Cardiac muscle cell (in vitro differentiated cells and primary cell): Measurements from ENCODE around the gene NGDN. TPM values are rescaled to one million over a fixed set of nuclear protein-coding genes. Genes with fewer than 3 reads are reported as not detected.
A peak's percentile ranks its signal among the peaks of the same experiment; 100 is the strongest.

Source experiments
- DNase-seq, 2 donors: peaks; one replicate each; pipeline versions ENCODE4 v3.0.0 to v3.0.0-alpha.2; 2010 to 2017; ENCODE audit warnings: low read depth in 1 of 2, low spot score in 1 of 2
- H3K27ac ChIP-seq: fragments of 200-600 bp; sonication (generic); 2 replicates; pipeline ENCODE4 v1.5.1; 2016
- H3K27me3 ChIP-seq: fragments of 200-600 bp; sonication (generic); 2 replicates; pipeline ENCODE4 v1.6.0; 2016; ENCODE audit warnings: control low read depth
- H3K36me3 ChIP-seq: fragments of 200-600 bp; sonication (generic); 2 replicates; pipeline ENCODE4 v1.5.1; 2016; ENCODE audit warnings: control low read depth
- H3K4me1 ChIP-seq: fragments of 200-600 bp; sonication (generic); 2 replicates; pipeline ENCODE4 v1.8.1; 2017; ENCODE audit warnings: low read depth, mild to moderate bottlenecking, mixed run types
- H3K4me3 ChIP-seq: fragments of 200-600 bp; sonication (generic); 2 replicates; pipeline ENCODE4 v1.5.1; 2016; ENCODE audit warnings: mild to moderate bottlenecking
- H3K9me3 ChIP-seq: fragments of 200-600 bp; sonication (generic); 2 replicates; pipeline ENCODE4 v1.5.1; 2017; ENCODE audit warnings: low read depth, mild to moderate bottlenecking, control low read depth
- CTCF ChIP-seq: IDR thresholded peaks from 2 replicates; pipeline ENCODE4 v1.5.1; 2012; ENCODE audit warnings: low read depth, mild to moderate bottlenecking, low read length
- polyA plus RNA-seq: library from polyadenylated mRNA; unstranded; fragments of >200 nt; fragmentation: Nextera tagmentation; extraction: Ambion mirVana; gene quantifications from 2 replicates; pipeline ENCODE4 v1.2.1, GENCODE V29; 2016
- total RNA-seq: library from RNA; depleted of rRNA; stranded (reverse); fragments of >200 nt; gene quantifications from 2 replicates; pipeline ENCODE4 v1.2.3, GENCODE V29; 2016

Gene NGDN
- total and polyA plus RNA-seq, 2 experiments from 2014 or later, result 43.3 to 66.9 TPM

- DNase-seq, result no peak
- H3K9me3 ChIP-seq, result no peaks in the 10 kb centered on the region
- no peak for TF ChIP-seq CTCF
These were observed 39.3 kb upstream of the NGDN start for GRCh38 chr14:23430016-23430722.

GRCh38 chr14:23430723-23431085 lies 38.8 kb upstream of the NGDN start:
- no peak overlapping the region for H3K4me3 ChIP-seq
- TF ChIP-seq CTCF, result no peak
- no peaks in the 10 kb centered on the region for H3K9me3 ChIP-seq
- H3K27me3 ChIP-seq, result no peaks in the 10 kb centered on the region
- no peaks in the 10 kb centered on the region for H3K36me3 ChIP-seq
- H3K4me1 ChIP-seq, result peaks cover 33% of the 10 kb centered on the region
- DNase-seq, result peak in 1 of 2 donors; percentile 12
- H3K27ac ChIP-seq, result no peak overlapping the region

More at GRCh38 chr14:23430016-23430722, 39.3 kb upstream of the NGDN start:
- H3K4me3 ChIP-seq, result no peak overlapping the region
- H3K27ac ChIP-seq, result no peak overlapping the region
- H3K4me1 ChIP-seq, result peaks cover 28% of the 10 kb centered on the region
- no peaks in the 10 kb centered on the region for H3K36me3 ChIP-seq
- H3K27me3 ChIP-seq, result no peaks in the 10 kb centered on the region

- no peaks in the 10 kb centered on the region for H3K9me3 ChIP-seq
- H3K36me3 ChIP-seq, result no peaks in the 10 kb centered on the region
- H3K4me3 ChIP-seq, result no peak overlapping the region
- no peaks in the 10 kb centered on the region for H3K27me3 ChIP-seq
- peaks cover 41% of the 10 kb centered on the region for H3K4me1 ChIP-seq
- no peak for DNase-seq
- no peak overlapping the region for H3K27ac ChIP-seq
- no peak for TF ChIP-seq CTCF
These were observed 38.0 kb upstream of the NGDN start for GRCh38 chr14:23431486-23431885.

GRCh38 chr14:23432102-23432925 lies 37.2 kb upstream of the NGDN start:
- DNase-seq, result no peak
- peaks cover 49% of the 10 kb centered on the region for H3K4me1 ChIP-seq
- H3K36me3 ChIP-seq, result no peaks in the 10 kb centered on the region
- no peak overlapping the region for H3K4me3 ChIP-seq
- no peaks in the 10 kb centered on the region for H3K9me3 ChIP-seq
- H3K27ac ChIP-seq, result peak overlapping the region; percentile 38
- TF ChIP-seq CTCF, result no peak
- H3K27me3 ChIP-seq, result no peaks in the 10 kb centered on the region

- DNase-seq, result no peak
- Histone ChIP-seq H3K9me3 (no peaks in the 10 kb centered on the region), H3K27me3 (no peaks in the 10 kb centered on the region), H3K4me1 (peaks cover 56% of the 10 kb centered on the region), H3K4me3 (no peak overlapping the region), H3K27ac (peak overlapping the region; percentile 38), H3K36me3 (no peaks in the 10 kb centered on the region)
- no peak for TF ChIP-seq CTCF
These were observed 36.6 kb upstream of the NGDN start for GRCh38 chr14:23432946-23433345.
